Measurements from ENCODE around the gene ELOB. TPM values are rescaled to one million over a fixed set of nuclear protein-coding genes. Genes with fewer than 3 reads are reported as not detected.

ELOB gene
- total and polyA plus RNA-seq, 2 of the 13 experiments (the other 11 are each of a cell fraction or from before 2014, with no cell fraction given), result 208 to 225 TPM

- TF ChIP-seq, protein P1, sequence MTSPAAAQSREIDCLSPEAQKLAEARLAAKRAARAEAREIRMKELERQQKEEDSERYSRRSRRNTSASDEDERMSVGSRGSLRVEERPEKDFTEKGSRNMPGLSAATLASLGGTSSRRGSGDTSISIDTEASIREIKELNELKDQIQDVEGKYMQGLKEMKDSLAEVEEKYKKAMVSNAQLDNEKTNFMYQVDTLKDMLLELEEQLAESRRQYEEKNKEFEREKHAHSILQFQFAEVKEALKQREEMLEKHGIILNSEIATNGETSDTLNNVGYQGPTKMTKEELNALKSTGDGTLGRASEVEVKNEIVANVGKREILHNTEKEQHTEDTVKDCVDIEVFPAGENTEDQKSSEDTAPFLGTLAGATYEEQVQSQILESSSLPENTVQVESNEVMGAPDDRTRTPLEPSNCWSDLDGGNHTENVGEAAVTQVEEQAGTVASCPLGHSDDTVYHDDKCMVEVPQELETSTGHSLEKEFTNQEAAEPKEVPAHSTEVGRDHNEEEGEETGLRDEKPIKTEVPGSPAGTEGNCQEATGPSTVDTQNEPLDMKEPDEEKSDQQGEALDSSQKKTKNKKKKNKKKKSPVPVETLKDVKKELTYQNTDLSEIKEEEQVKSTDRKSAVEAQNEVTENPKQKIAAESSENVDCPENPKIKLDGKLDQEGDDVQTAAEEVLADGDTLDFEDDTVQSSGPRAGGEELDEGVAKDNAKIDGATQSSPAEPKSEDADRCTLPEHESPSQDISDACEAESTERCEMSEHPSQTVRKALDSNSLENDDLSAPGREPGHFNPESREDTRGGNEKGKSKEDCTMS (CRISPR knock-in tag; conservative IDR thresholded peaks at IDR 0.05), result no peak
- TF ChIP-seq ZNF382 (CRISPR knock-in tag; IDR thresholded peaks at IDR 0.05; ENCODE audit: borderline replicate concordance) (no peak), ZFP82 (CRISPR knock-in tag; IDR thresholded peaks at IDR 0.05; ENCODE audit: borderline replicate concordance) (peak; percentile 25; the same call in 1 of the 2 replicates), KLF16 (CRISPR knock-in tag; IDR thresholded peaks at IDR 0.05) (0 out of 4 replicates have a peak, but pooled peaks of 1 of the 2 experiments have one; percentile 20), GABPA (IDR thresholded peaks at IDR 0.05; ENCODE audit: low read depth, low read length) (peak; percentile 53), GABPA (CRISPR knock-in tag; IDR thresholded peaks at IDR 0.05; ENCODE audit: low read depth) (peak; percentile 86), ZNF605 (CRISPR knock-in tag; IDR thresholded peaks at IDR 0.05) (peak; percentile 87), ZSCAN25 (CRISPR knock-in tag; IDR thresholded peaks at IDR 0.05) (peak; percentile 68), BCL3 (CRISPR knock-in tag; IDR thresholded peaks at IDR 0.05) (peak; percentile 90), CREB1 (IDR thresholded peaks at IDR 0.05) (peak; percentile 88), CREB1 (CRISPR knock-in tag; IDR thresholded peaks at IDR 0.05) (peak; percentile 93), PHF5A (CRISPR knock-in tag; IDR thresholded peaks at IDR 0.05; ENCODE audit: low read depth, unreplicated experiment) (no peak), ZNF317 (CRISPR knock-in tag; IDR thresholded peaks at IDR 0.05) (peak; percentile 62), MLX (CRISPR knock-in tag; IDR thresholded peaks at IDR 0.05) (no peak; the same call in 1 of the 2 replicates), PRDM10 (CRISPR knock-in tag; IDR thresholded peaks at IDR 0.05; ENCODE audit: low read depth) (no peak), ZNF652 (CRISPR knock-in tag; IDR thresholded peaks at IDR 0.05; ENCODE audit: borderline replicate concordance, low read depth) (no peak), ARNT2 (CRISPR knock-in tag; IDR thresholded peaks at IDR 0.05; ENCODE audit: low read depth) (peak; percentile 83), SMAD9 (CRISPR knock-in tag; IDR thresholded peaks at IDR 0.05) (no peak), DMAP1 (CRISPR knock-in tag; IDR thresholded peaks at IDR 0.05) (peak; percentile 97), STAT5B (CRISPR knock-in tag; IDR thresholded peaks at IDR 0.05) (no peak; the same call in 1 of the 2 replicates), HMG20A (CRISPR knock-in tag; IDR thresholded peaks at IDR 0.05; ENCODE audit: borderline replicate concordance) (no peak)
- TF ChIP-seq, protein P2, sequence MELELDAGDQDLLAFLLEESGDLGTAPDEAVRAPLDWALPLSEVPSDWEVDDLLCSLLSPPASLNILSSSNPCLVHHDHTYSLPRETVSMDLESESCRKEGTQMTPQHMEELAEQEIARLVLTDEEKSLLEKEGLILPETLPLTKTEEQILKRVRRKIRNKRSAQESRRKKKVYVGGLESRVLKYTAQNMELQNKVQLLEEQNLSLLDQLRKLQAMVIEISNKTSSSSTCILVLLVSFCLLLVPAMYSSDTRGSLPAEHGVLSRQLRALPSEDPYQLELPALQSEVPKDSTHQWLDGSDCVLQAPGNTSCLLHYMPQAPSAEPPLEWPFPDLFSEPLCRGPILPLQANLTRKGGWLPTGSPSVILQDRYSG (CRISPR knock-in tag; IDR thresholded peaks at IDR 0.05), result 0 out of 2 replicates have a peak, but pooled peaks have one; percentile 78
These were observed 24.8 kb downstream of the ELOB start, which contains the start of gene SRRM2 (continued) for GRCh38 chr16:2752035-2752849.

All from HepG2 (cell line).